Fibroblast of upper back skin (primary cell): ENCODE data around the gene ZNF585A.
"Not testable (repeated sequence)": the region's sequence is repeated elsewhere in the genome, so short reads cannot be mapped to it uniquely, and the experiment has no call there.

Experiments used
- DNase-seq: peaks from one replicate; pipeline ENCODE4 v3.0.0-alpha.2; 2013

Gene ZNF585A

GRCh38 chr19:37172368-37173366 is at the start of gene ZNF585A:
TSS of gene ZNF585A (minus strand) at chr19:37172695. CDS start at chr19:37169910, 2,785 bp downstream.
- DNase-seq = peak; percentile 97

- no peak for DNase-seq
Measured at GRCh38 chr19:37221136-37221535, 48.6 kb upstream of the ZNF585A start.

GRCh38 chr19:37220383-37220782 is 47.9 kb upstream of the ZNF585A start:
- no peak for DNase-seq

GRCh38 chr19:37218592-37218935 is 46.1 kb upstream of the ZNF585A start:
- peak; percentile 2 for DNase-seq

GRCh38 chr19:37217775-37218591 is 45.5 kb upstream of the ZNF585A start, which contains the start of gene ZNF383:
TSS of gene ZNF383 (plus strand) at chr19:37218214. CDS start at chr19:37230454, 12,240 bp downstream.
- peak; percentile 86 for DNase-seq

GRCh38 chr19:37217480-37217774 is 44.9 kb upstream of the ZNF585A start:
- no peak for DNase-seq

GRCh38 chr19:37197768-37198167 is 25.3 kb upstream of the ZNF585A start:
- no peak for DNase-seq

- not testable (repeated sequence) for DNase-seq
Measured at GRCh38 chr19:37197115-37197514, 24.6 kb upstream of the ZNF585A start.

- DNase-seq = not testable (repeated sequence)
Measured at GRCh38 chr19:37195248-37195647, 22.8 kb upstream of the ZNF585A start.

GRCh38 chr19:37186071-37186470 is 13.6 kb upstream of the ZNF585A start:
- DNase-seq = not testable (repeated sequence)

- DNase-seq = no peak
Measured at GRCh38 chr19:37165635-37166034, 6.9 kb downstream of the ZNF585A start.

- no peak for DNase-seq
Measured at GRCh38 chr19:37160153-37160552, 12.3 kb downstream of the ZNF585A start.

GRCh38 chr19:37148214-37148613 is 24.3 kb downstream of the ZNF585A start:
- no peak for DNase-seq

- no peak for DNase-seq
Measured at GRCh38 chr19:37136111-37136510, 36.4 kb downstream of the ZNF585A start.

- DNase-seq = no peak
Measured at GRCh38 chr19:37128821-37129177, 43.7 kb downstream of the ZNF585A start.

- no peak for DNase-seq
Measured at GRCh38 chr19:37127999-37128820, 44.3 kb downstream of the ZNF585A start.

- DNase-seq = not testable (repeated sequence)
Measured at GRCh38 chr19:37122093-37122492, 50.4 kb downstream of the ZNF585A start.

- no peak for DNase-seq
Measured at GRCh38 chr19:37114001-37114400, 58.5 kb downstream of the ZNF585A start.

GRCh38 chr19:37111753-37112152 is 60.7 kb downstream of the ZNF585A start:
- not testable (repeated sequence) for DNase-seq

- not testable (repeated sequence) for DNase-seq
Measured at GRCh38 chr19:37104135-37104534, 68.4 kb downstream of the ZNF585A start.

- DNase-seq = no peak
Measured at GRCh38 chr19:37098570-37098969, 73.9 kb downstream of the ZNF585A start.

- no peak for DNase-seq
Measured at GRCh38 chr19:37095859-37096258, 76.6 kb downstream of the ZNF585A start.
